ENCODE results near the gene TBATA.

- TF ChIP-seq CTCF (conservative IDR thresholded peaks at IDR 0.05; ENCODE audit: low read depth, low read length) (no peak), EZH2 (IDR thresholded peaks at IDR 0.05; ENCODE audit: low read length, unreplicated experiment) (no peak)
Observed at GRCh38 chr10:70773461-70773860, 11.7 kb downstream of the TBATA start.

Data from PC-3 (cell line).